Jurkat, Clone E6-1 (cell line): ENCODE data around the gene TPPP2.
A peak's percentile ranks its signal among the peaks of the same experiment; 100 is the strongest.

Experiments used
- DNase-seq: peaks from one replicate; pipeline ENCODE4 v3.0.0-alpha.2; 2011; ENCODE audit warnings: low read depth, low spot score
- H3K4me3 ChIP-seq: 2 replicates; pipeline ENCODE4 v1.5.1; 2011; ENCODE audit warnings: mild to moderate bottlenecking, low read length, control low read depth, moderate library complexity

The TPPP2 gene

GRCh38 chr14:21054123-21054767, 24.2 kb downstream of the TPPP2 start:
- no peak for DNase-seq
- H3K4me3 ChIP-seq = no peak overlapping the region

DNA sequence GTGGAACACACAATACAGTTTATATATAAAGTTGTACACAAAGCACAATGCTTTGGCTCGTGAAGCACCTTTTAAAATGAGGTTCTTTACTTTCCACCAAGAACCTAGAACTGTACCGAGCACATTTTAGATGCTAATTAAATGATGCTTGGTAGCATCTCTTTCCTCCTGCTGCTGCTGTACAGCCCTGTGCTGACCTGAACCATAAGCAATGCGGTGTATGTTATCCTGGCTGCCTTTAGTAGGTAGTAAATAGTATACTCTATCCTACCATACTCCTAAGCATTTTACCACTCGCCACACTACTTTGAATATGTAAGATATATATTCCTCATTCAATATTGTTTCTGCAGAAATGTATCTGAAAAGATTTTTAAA, 24.7 kb downstream of the TPPP2 start:
- no peak for DNase-seq

DNA sequence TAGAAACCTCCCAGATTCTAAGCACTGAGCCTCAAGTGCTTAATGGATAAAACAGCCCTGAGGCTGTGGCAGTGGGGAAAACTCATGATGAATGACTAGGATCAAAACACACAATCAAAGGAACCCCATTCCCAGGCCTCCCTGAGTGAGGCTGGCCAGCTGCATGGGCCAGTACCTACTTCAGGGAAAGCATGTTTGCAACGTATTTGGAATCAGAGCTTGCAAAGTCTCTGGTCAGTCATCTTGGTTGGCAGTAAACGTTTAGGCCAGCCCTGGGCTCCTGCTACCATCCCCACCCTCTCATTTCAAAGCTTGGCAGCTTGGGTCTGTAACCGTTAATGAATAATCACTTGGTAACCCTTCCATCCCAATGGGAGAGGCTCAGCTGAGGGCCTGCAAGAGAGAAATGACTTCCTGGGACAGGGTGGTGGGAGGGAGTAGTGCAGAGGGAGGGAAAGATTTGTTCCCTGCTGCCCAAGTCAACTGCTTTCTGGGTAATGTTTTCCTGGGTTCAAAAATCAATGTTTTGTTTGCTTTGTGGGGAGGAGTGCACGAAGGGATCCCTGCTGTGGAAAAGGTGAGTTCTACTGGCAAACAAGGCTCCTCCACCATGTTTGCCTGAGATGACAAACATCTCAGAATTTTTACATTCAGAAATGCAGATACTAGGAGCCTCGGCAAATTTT, 25.6 kb downstream of the TPPP2 start:
- no peak for DNase-seq
- no peak overlapping the region for H3K4me3 ChIP-seq

More for the DNA sequence above, 24.7 kb downstream of the TPPP2 start:
- H3K4me3 ChIP-seq = no peak overlapping the region

GRCh38 chr14:21056520-21057163, 26.6 kb downstream of the TPPP2 start:
- no peak for DNase-seq
- no peak overlapping the region for H3K4me3 ChIP-seq

- DNase-seq = no peak
- no peak within 1 kb of the TSS for H3K4me3 ChIP-seq
These were observed 28.0 kb downstream of the TPPP2 start, which contains the start of gene RNASE8 for GRCh38 chr14:21057803-21058675. TSS of gene RNASE8 (plus strand) at chr14:21057822. CDS start at chr14:21057893, 71 bp downstream.

DNA sequence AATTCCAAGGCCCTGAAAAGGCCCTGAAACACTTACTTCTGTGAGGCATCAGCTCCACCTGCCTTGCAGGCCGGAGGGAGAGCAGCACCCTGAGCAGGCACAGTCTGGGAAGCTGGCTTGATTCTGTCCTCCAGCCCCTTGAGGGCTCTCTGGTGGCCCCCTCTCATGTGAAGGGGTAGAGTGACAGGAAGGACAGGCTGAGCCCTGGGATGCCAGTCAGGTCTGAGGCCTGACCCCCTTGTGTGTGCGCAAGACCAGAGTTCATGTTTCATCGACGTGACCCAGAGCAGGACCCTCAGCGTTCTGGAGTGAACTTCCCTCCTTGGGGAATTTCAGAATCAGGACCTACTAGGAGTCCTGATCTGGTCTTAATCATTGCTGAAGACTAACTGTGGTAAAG, 28.9 kb downstream of the TPPP2 start:
- H3K4me3 ChIP-seq = no peak overlapping the region
- no peak for DNase-seq

GRCh38 chr14:21059842-21060613, 30.0 kb downstream of the TPPP2 start:
- no peak for DNase-seq
- no peak overlapping the region for H3K4me3 ChIP-seq

DNA sequence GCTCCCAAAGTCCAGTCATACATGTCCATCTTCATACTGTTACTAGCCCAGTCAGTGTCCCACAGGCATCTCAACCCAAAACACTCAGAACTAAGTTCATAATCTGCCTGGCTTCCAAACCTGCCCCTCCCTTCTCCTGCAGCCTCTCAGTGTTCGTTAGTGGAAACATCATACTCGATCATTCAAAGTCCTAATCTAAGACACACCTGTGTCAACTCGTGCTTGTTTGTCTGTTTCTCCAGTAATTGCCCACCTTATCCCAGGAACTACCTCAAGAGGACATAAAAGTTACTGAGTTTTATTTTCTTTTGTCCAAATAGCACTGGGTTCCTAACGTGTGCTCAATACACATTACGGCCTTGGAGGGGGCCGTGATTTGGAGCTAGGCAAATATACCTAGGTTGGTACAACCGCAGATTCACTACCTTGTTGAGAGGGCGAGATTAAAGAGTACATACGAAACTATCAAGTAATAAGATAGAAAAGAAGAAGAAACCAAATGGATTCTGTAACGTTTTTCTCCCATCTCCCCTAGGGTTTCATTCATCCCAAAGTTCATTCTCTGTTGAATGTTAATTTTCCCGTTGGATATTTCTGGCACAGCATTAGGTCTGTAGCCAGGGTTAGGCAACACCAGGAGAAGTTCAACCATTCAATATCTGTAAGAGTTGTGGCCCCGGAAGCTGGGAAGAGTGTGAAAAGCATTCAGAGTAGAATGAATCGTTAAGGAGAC, 30.8 kb downstream of the TPPP2 start:
- no peak for DNase-seq
- H3K4me3 ChIP-seq = no peak overlapping the region

DNA sequence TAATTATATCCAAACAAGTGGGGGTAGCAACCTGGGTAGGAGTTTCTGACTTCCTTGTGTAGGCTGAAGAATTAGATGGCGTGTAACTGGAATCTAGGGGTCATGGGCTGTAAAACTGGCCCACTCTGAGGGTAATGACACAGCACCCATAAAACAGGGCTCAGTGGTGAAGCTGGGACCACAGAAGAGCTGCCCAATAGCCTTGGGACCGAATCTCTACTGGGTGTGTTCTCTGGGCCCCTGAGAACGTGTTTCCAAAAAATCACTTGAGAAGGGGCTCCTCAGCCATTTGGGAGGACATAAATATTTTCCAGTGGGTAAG, 31.3 kb downstream of the TPPP2 start:
- no peak for DNase-seq
- no peak overlapping the region for H3K4me3 ChIP-seq

- DNase-seq = no peak
- H3K4me3 ChIP-seq = no peak overlapping the region
These were observed 33.5 kb downstream of the TPPP2 start for GRCh38 chr14:21063479-21063878.

GRCh38 chr14:21066882-21067502, 37.0 kb downstream of the TPPP2 start:
- DNase-seq = peak; percentile 10
- no peak overlapping the region for H3K4me3 ChIP-seq

DNA sequence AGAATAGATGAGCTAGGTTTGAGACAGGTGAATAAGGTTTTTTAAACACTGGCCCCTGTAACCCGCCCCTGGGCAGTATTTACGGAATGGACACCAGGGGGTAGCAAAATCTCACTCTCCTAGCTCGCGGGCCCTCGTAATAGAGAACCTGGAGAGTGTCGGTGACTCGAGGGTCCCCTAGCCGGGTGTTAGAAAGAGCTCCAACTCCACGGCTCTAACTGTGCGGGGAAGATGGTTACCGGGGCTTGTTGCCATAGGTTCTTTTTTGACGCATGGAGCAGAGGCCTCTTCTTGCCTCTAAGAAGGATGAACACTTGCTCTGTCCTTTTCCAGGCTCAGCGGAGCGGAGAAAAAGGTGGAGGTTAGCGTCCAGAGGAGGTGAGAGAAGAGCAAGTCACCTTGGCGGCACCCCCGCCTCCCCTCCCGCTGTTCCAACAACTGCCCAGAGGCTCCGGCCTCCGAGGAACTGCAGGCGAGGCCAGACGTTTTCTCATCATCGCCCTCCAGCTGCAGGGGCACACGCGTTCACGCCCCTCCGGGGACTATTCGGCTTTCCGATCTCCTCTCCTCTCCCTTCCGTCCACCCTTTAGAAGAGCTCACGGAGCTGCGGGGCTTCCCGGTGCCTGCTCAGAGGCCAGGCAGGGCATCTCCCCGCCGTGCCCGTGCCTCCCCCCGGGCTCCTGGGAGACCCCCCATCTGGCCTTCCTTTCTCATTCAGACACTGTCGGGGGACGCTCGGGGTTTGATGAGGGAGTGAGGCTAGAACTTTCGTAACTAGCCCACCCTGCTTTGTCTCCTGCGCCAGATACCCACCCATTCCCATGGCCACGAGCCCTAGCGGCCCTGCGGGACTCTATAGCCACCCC, 38.7 kb downstream of the TPPP2 start:
- no peak overlapping the region for H3K4me3 ChIP-seq
- peak; percentile 20 for DNase-seq

DNA sequence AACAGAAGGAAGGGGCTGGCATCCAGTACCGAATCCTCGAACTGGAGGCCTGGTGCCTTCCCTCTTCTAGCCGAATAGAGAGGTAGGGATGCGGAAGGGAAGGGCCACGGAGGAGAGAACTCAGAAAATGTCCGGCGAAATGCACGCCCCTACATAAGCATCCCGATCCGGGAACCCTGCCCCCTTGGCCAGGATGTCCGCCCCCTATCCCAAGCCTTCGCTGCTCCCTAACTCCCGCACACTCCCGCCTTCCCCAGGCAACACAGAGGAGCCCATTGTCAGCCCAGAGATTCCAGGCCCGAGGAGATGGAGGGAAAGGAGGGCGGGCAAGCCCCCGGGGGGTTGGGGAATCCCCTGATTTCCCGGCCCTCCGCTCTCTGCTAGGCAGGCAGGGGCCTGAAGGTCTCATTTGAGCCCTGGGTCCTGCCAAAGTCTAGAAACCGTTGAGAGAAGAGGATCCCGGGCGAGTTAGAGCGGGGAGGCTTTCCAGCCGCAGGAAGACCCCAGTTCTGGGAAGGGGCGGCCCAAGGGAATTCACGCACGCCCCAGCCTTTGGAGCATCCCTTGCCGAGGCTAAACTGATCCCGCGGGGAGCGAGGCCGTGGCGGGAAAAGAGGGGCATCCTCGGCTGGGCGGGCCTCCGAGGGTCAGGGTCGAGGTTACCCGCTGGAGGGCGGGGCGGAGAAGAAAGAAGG, 39.5 kb downstream of the TPPP2 start:
- peak overlapping the region; percentile 13; the same call in 1 of the 2 replicates for H3K4me3 ChIP-seq
- DNase-seq = no peak

- no peak for DNase-seq
- peak within 1 kb of the TSS; percentile 35 for H3K4me3 ChIP-seq
These were observed 40.1 kb downstream of the TPPP2 start, which contains the start of gene ARHGEF40 for GRCh38 chr14:21070083-21070609. TSS of gene ARHGEF40 (plus strand) at chr14:21070304. CDS start at chr14:21070397, 93 bp downstream.

GRCh38 chr14:21070610-21071224, 40.7 kb downstream of the TPPP2 start:
- H3K4me3 ChIP-seq = peak overlapping the region; percentile 35
- DNase-seq = no peak
